NCI-H2029 treated with DMSO at 0.1 percent for 48 hours (cell line): ENCODE results near the gene RORB.

ENCODE experiments used
- DNase-seq: peaks from one replicate; lab custom pipeline; 2025; lab: John Stamatoyannopoulos, UW

Gene RORB

DNA sequence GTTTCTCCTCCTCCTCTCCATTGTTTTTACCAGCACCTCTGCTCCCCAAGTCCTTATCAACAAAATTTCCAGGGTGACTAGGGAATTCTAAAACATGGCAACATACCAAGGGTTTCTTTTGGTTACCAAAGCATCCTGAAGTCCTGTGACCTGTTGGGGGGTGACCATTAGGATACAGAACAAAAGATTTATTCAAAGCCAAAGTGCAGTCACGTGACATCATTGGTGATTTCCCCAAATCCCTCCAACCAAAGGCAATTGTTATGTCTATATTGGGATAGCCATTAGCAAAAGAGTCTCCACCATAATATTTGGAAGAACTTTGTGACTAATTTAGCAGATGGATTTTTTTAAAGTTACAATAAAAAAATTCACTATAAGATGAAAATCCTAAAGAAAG is 222.2 kb downstream of the RORB start:
- DNase-seq, result no peak

DNA sequence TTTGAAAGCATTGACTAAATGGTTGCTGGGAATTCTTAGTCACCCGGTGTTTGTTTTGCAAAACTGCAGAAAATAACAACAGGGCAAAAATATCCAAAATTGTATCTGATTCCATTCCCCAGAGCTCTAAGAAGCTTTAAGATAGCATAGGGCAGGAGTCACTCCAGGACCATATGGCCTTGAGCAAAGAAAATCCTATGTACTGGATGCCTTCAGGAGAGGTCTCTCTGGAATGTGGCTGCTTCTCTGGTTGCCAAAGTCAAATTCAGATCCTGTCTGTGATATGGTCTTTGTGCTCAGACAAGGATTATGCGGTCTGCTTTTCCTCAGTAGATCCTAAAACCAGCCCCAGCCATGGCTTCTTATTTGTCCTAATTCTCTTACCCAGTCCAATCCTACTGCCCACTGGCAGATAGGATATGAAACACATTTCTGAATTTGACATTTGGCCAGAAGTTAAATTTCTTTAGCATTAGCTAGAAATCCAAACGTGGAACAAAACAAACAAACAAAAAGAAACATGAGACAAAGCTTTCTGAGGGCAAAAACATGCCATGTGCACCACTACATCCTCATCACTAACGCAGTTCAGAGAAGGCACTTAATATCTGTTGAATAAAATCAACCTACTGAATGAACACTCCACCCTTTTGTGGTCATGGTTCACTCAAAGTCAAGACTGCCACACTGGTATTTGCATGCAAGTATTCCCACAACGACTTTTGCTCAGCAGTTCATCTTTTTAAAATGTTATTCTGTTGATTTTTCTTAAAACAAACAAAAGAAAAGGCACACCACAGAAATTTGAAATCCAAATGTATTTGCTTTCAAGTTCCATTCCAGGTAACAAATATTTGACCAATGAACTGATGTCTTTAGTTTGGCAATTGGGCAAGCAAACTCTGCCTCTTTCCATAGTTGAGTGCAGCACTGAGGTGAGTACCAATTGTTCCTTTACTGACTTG is 224.8 kb downstream of the RORB start:
- DNase-seq, result no peak

DNA sequence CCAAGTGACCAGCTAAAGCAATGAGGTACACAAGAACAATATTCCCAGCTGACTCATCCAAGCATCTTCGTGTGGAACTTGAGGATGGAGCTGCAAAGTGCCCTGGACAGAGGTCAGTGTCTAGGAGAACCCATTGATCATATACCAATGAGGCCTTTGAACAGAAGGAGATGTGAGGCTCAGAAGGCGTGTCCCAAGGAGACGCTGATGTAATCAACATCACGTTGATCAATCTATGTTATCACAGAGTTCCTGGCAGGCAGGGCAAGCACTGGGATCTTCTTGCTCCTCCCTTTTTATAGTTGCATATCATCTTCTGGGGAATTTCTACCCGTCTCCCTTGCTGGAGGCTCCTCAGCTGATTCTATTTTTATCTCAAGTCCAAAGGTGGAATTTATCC is 227.2 kb downstream of the RORB start:
- DNase-seq, result no peak

DNA sequence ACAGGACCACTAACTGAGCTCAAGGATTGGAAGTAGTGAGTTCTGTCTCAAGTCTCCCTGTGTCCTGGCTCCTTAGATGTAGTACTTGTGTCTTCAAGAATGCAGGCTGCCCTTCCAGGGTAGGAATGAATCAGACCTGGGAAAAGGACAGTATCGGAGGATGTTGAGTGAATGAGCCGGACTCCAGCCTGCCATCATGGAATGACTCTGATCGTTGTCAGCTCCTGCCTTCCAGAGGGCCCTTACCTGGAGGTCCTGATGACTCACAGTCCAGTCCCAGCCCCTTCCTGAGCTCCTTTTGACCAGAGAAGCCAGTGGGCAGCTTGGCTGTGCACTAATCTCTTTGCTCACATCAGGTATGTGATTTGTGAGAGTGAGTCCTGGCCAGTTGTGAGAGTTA is 229.4 kb downstream of the RORB start:
- no peak for DNase-seq

DNA sequence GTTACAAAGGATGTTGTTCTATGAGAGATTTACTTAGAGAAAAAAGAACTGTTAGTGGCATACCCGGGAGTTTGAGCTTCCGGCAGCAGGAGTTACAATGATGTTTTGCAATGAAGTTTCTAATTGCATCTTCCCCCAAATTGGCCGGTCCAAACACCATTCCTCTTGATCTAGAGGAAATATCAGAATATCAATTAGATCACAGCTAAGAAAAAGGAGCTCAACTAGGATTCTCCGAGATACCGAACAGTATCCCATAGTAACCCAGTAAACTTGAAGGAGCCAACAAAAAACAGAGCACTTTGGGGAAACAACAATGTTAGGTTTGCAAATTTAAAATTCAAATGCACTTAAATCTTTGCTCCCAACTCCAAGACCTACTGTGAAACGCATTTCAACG is 231.0 kb downstream of the RORB start:
- no peak for DNase-seq

DNA sequence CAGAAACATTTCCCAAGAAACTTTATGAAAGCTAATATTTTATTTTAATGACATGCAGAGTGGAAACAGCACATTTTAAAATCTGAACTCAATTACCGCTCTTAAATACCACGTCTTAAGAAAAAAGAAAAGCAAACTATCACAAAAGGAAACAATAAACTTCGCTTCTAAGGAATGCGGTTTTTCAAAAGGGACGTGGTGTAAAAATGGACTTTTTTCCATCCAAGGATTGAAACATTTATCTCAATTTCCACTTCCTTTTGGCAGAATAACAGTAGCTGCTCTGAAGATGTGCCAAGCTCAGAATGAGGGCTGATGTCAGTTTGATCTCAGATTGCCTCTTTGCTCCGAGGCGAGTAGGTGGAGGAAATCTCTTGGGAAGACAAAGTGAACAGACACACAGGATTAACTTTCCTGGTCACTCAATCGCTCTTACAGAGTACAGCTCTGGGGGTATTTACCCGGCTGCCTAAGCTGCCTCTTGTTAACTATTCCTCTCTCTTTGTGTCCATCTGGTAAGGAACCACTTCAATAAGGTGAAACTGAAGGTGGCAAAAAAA is 232.1 kb downstream of the RORB start:
- no peak for DNase-seq

DNA sequence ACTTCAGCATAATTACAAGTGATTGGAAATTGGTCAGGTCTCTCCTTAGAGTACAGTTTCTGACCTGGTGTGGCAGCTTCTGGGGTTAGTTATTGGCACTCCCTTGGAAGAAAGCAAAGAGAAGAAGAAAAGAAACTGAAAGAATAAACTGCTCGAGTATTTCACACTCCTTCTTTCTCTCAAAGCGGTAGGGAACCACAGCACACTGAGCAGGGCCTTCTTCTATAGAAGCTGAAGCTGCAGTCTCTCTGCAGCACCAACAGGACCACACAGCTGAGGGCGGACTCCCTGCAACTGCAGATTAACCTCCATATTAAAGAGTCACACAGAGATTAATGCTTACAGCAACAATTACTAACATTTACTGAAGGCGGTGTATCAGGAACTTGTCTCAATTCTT is 238.6 kb downstream of the RORB start:
- DNase-seq, result no peak

DNA sequence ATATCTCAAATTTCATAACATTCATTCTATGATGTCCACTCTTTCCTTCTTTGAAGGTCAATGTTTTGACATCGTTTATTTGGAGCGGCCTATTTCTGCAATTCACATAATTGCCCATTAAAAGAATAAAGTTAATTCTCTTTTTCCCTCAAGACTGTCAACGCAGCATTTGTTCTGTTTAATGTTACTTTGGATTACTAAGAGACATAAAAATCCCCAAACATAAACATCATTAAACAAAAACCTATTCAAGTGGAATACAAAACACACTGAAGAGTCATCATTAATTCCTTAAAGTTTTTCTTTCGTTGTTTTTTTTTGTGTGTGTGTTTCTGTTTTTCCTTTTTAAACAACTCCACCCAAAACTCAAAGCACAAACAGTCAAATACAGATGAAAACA is 239.5 kb downstream of the RORB start:
- DNase-seq, result no peak

DNA sequence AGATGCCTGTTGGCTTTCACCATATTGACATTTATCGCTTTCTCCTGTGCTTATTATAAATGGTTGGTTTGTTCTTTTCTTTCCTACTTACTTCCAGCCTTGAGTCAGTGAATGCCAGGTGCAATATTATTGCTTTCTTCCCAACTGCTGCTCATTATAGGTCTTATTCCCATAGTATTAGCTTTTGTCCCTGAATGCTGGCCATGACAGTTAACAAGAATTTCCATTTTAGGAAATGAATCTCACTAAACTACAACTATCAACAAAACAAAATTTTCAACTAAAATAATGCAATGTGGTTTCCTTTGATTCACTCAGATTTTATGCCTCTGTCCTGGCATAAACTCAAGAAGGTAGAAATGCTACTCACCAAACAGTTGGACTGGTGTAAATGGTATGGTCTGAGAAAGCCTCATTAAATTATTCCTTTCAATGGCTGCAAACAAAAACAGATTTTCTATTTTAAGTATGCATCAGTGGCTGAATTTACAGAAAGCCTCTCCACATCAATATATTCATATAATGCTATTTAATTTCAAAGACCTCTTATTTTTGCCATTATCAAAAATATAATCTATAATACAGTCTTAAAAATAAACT is 245.2 kb downstream of the RORB start:
- no peak for DNase-seq
